ENCODE data around the gene CTDNEP1.

DNA sequence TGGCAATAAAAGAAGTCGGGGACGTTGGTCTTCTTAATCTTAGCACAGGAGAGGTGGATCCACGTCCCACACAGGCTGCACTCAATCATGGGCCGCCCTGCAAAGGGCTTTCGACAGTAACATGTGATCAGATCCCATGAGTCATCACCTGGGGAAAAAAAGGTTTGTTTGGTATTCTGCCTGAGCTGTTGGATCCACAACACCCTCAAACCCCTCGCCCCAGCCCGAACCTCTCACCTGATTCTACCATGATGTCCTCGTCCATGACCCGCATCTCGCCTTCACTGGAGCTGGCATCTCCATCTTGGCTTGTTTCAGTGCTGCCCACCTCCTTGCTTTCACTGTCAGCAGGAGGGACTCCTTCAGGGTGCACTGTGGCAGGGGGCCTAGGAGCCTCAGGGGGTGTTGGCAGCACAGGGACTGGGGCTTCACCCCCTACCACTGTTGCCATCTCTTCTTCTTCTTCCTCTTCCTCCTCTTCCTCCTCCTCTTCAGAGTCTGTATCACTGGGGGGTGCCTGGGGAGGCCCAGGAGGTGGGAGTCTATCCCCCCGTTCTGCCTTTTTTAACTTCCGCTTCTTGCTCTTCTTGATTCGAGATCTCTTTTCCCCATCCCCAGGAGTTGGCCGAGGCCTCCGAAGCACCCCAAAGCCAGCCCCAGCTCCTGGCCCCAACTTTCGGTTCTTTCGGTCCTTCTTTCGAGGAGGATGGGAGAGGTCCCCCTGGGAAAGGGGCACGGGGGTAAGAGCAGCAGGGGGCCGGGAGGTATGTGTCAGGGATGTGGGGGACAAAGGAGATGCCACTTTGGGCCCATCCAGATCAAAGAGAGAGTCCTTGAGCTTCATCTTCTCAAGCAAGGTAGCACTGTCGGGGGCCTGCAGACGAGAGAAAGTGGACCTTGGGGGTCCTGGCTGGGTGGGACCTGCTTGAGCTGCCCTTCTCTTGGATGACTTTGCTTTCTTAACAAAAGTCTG, 15.6 kb downstream of the CTDNEP1 start:
- TF ChIP-seq, protein P1, sequence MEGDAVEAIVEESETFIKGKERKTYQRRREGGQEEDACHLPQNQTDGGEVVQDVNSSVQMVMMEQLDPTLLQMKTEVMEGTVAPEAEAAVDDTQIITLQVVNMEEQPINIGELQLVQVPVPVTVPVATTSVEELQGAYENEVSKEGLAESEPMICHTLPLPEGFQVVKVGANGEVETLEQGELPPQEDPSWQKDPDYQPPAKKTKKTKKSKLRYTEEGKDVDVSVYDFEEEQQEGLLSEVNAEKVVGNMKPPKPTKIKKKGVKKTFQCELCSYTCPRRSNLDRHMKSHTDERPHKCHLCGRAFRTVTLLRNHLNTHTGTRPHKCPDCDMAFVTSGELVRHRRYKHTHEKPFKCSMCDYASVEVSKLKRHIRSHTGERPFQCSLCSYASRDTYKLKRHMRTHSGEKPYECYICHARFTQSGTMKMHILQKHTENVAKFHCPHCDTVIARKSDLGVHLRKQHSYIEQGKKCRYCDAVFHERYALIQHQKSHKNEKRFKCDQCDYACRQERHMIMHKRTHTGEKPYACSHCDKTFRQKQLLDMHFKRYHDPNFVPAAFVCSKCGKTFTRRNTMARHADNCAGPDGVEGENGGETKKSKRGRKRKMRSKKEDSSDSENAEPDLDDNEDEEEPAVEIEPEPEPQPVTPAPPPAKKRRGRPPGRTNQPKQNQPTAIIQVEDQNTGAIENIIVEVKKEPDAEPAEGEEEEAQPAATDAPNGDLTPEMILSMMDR (IDR thresholded peaks at IDR 0.05 in 4 of 5, conservative IDR thresholded peaks at IDR 0.05 in 1 of 5) = no peak
- TF ChIP-seq POLR2A (IDR thresholded peaks at IDR 0.05) = no peak
